NCI-H2029 treated with DMSO at 0.1 percent for 48 hours (cell line): ENCODE results near the gene BOK.
"Not testable (repeated sequence)": the region's sequence is repeated elsewhere in the genome, so short reads cannot be mapped to it uniquely, and the experiment has no call there.

Source experiments
- DNase-seq: peaks from one replicate; lab custom pipeline; 2025; lab: John Stamatoyannopoulos, UW

The BOK gene

GRCh38 chr2:241572915-241573651 is 14.5 kb downstream of the BOK start:
- DNase-seq = not testable (repeated sequence)

GRCh38 chr2:241573741-241574140 is 15.2 kb downstream of the BOK start:
- no peak for DNase-seq

GRCh38 chr2:241574911-241575623 is 16.5 kb downstream of the BOK start:
- no peak for DNase-seq

- no peak for DNase-seq
These were observed 17.2 kb downstream of the BOK start for GRCh38 chr2:241575624-241576292.

- DNase-seq = no peak
These were observed 17.7 kb downstream of the BOK start for GRCh38 chr2:241576293-241576654.

- DNase-seq = no peak
These were observed 19.0 kb downstream of the BOK start for GRCh38 chr2:241577413-241578122.

- DNase-seq = no peak
These were observed 20.7 kb downstream of the BOK start for GRCh38 chr2:241579281-241579680.

- DNase-seq = no peak
These were observed 23.8 kb downstream of the BOK start for GRCh38 chr2:241582328-241582727.

GRCh38 chr2:241582806-241583205 is 24.3 kb downstream of the BOK start:
- DNase-seq = no peak

- DNase-seq = no peak
These were observed 25.9 kb downstream of the BOK start for GRCh38 chr2:241584436-241584835.

GRCh38 chr2:241586564-241587264 is 28.2 kb downstream of the BOK start:
- DNase-seq = no peak

- not testable (repeated sequence) for DNase-seq
These were observed 31.3 kb downstream of the BOK start for GRCh38 chr2:241589863-241590262.

GRCh38 chr2:241590496-241591455 is 32.2 kb downstream of the BOK start:
- not testable (repeated sequence) for DNase-seq

- DNase-seq = no peak
These were observed 33.7 kb downstream of the BOK start for GRCh38 chr2:241592126-241592845.

GRCh38 chr2:241593271-241593670 is 34.7 kb downstream of the BOK start:
- DNase-seq = no peak

- no peak for DNase-seq
These were observed 37.1 kb downstream of the BOK start for GRCh38 chr2:241595600-241596140.

- no peak for DNase-seq
These were observed 39.0 kb downstream of the BOK start for GRCh38 chr2:241597561-241597960.

GRCh38 chr2:241598061-241598460 is 39.5 kb downstream of the BOK start:
- DNase-seq = no peak

GRCh38 chr2:241598487-241598886 is 39.9 kb downstream of the BOK start:
- DNase-seq = no peak

GRCh38 chr2:241599615-241600014 is 41.1 kb downstream of the BOK start:
- no peak for DNase-seq
